GM21360 (cell line): ENCODE results near the gene NOS3.

ENCODE experiments used
- ATAC-seq: cut with Tn5 transposase; IDR thresholded peaks from one replicate; pipeline ENCODE4 v1.9.1; 2021; ENCODE audit warnings: mild to moderate bottlenecking, moderate library complexity; ENCODE audit not compliant: unreplicated experiment

Gene NOS3

GRCh38 chr7:151053751-151054150, 62.9 kb downstream of the NOS3 start:
- ATAC-seq = no peak

DNA sequence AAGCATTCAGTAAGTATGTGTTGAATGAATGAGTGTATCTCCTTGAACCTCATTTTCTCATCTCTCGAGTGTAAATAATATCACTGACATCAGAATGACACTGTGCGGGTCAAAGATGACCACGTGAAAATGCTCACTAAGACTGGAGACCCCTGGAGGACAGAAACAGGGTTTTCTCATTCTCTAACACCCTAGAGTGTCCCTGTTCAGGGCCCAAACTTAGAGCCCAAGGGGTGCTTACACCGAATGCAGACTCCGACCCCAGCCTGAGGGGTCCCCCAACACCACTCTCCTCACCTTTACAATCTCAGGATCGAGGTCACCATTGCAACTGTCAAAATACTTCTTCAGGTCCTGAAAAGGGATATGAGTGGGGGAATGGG, 65.5 kb downstream of the NOS3 start:
- no peak for ATAC-seq

DNA sequence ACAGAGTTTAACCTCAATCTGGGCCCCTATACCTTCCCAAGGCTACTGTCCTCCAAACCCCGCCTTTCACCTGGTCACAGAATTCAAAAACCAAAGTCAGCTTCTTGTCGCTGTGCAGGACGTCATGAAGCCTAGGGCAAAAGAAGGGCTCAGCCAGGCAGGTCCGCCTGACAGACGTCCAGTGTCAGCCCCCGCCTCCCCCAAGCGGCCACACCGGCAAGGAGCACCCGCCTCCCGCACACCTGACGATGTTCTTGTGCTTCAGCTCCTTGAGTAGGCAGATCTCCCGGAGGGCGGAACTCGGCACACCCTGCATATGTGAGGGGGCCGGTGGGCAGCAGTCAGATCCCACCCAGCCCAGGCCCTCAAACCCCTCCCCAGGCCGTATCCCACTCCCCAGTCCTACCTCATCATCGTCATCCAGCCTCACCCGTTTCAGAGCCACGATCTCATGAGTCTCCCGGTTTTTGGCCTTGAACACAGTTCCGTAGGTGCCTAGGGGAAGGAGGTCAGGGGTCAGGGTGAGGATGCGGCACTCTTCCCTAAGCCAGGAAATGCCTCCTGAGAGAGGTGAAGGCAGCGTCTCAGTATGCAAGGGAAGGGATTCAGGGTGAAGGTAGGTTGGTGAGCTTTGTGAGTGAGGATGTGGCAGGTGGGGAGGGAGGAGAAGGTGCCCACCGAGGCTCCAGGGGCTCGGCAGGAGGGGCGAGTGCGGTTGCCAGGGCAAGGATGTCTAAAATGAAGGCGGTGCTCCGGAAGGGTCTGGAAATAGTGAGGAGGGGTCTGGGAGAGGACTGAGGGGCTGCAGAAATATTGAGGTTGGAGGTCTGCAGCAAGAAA, 66.1 kb downstream of the NOS3 start:
- ATAC-seq = no peak

DNA sequence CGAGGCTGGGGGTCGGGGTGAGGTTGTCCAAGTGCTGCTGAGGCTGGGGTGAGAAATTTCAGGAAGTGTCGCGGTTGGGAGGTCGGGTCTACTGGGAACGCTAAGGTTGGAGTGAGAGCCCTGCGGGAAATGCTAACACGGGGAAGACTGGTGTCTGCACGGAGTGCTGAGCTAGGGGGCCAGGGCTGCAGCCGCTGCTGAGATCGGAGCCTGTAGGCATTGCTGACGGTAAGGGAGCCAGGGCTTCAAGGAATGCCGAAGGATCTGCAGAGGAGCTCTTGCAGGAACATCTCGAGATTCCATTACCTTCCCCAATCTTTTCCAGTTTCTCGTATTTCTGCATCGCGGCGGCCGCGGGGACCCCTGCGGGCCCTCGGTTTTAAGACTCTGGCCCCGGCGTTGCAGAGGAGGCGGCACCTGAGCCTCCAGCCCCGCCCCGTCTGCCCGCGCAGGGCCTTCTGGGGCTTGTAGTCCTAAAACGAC, 66.7 kb downstream of the NOS3 start, which contains the start of gene CDK5:
Gene CDK5 (minus strand): TSS at position 392 of the 483 bp plus-strand sequence. CDS start 49 bp downstream, at position 343.
- ATAC-seq = peak; percentile 8

- ATAC-seq = peak; percentile 83
These were observed 67.4 kb downstream of the NOS3 start for GRCh38 chr7:151057989-151058780.

DNA sequence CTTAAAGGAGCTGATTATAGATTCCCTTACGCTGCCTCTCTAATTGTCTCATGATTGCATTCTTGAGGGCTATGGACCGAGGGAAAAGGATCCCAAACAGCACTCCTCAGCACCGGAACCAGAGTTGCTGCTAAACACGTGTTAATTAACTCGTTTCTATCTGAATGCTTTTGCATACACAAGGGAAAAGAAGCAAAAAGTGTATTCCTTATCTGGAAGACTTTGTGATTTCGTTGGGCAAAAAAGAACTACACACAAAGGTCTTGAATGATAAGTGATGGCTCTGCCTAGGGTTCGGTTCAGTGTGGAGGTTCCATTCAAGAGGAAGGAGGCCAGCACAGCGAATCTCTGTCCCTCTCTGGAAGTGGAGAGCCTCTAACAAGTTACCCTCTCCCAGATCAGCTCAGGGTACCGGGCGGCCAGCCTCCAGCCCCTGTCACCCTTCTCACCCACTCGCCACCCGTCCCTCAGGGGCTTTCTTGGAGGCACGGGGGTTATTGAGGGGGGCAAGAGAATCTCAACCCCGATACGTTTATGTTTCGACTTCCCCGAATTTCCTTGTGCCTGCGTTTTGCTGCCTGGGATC, 68.1 kb downstream of the NOS3 start:
- ATAC-seq = no peak

GRCh38 chr7:151059367-151060112, 68.7 kb downstream of the NOS3 start, which contains the start of gene SLC4A2:
TSS of gene SLC4A2 (plus strand) at chr7:151059589. CDS start at chr7:151061988, 2,399 bp downstream.
- peak; percentile 25 for ATAC-seq

DNA sequence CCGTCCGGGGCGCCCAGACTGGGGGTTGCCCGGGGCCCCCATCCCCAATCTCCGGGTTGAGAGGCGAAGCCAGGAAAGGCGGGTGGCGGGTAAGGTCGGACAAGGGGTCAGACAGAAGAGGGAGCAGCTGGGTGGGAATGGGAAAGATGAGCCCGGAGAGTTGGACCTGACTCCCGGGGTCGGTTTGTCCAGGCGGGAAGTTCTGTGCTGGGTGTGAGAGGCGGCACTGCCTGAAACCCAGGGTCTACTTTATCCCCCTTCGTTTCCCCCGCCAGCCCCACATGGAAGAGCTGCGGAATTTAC, 69.2 kb downstream of the NOS3 start:
- ATAC-seq = no peak

- ATAC-seq = no peak
These were observed 69.8 kb downstream of the NOS3 start for GRCh38 chr7:151060416-151061212.

- ATAC-seq = no peak
These were observed 70.6 kb downstream of the NOS3 start for GRCh38 chr7:151061213-151062110.

DNA sequence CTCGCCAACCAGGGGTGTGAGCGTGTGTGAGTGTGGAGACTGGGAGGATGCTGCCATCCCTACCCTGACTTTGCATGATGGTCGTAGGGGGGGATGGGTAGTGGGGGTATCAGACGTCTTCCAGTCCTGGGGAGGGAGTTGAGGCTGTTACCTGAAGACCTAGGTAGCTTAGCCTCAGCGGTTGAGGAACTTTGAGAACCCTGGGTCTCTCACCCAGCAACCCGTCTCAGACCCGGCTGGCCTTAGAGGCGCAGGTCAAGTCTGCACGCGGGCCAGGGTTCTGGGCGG, 71.2 kb downstream of the NOS3 start:
- no peak for ATAC-seq

GRCh38 chr7:151062399-151063211, 71.8 kb downstream of the NOS3 start:
- no peak for ATAC-seq

DNA sequence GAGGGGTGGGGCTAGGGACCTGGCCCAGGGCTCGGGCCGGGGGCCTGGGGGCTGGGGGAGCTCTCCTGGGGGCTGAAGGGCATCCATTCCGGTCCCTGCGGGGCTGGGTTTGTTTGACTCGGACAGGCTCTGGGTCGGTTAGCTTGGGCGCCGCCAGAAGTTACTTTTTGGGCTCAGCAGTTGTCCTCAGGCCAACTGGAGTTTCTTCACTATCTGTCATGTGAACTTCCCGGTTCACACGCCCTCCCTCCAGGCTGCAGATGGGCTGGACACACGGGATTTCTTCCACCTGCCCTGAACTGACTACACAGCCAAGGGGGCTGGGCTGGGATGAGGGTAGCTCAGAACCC, 72.4 kb downstream of the NOS3 start:
- ATAC-seq = no peak
